NCI-H128 (cell line): ENCODE results near the gene MFSD2A.
A peak's percentile ranks its signal among the peaks of the same experiment; 100 is the strongest.
"Not testable (repeated sequence)": the region's sequence is repeated elsewhere in the genome, so short reads cannot be mapped to it uniquely, and the experiment has no call there.

Source experiments
- DNase-seq: peaks from one replicate; lab custom pipeline; 2025; ENCODE audit not compliant: unreplicated experiment; lab: John Stamatoyannopoulos, UW

MFSD2A gene

DNA sequence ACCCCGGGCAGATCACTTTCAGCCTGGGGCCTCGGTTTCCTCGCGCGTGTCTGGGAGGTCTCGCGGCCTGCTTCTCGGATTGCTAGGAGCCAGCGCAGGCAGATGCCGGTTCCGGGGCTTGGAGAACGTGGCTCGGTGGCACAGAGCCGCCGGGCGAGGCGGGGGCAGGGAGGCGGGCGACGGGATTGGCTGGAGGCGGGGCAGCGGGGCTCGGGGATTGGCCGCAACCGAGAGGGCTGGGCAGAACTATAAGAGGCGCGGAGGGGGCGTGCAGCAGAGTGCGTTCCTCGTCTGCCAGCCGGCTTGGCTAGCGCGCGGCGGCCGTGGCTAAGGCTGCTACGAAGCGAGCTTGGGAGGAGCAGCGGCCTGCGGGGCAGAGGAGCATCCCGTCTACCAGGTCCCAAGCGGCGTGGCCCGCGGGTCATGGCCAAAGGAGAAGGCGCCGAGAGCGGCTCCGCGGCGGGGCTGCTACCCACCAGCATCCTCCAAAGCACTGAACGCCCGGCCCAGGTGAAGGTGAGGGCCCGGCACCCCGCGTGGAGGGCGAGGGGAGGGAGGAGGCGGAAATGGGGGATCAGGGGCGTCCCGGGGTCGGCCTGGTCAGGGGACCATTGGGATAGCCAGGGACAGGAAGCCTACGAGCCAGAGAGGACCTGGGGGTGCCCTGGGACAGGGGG lies at the start of gene MFSD2A:
MFSD2A (plus strand) TSS at position 276 of the 677 bp plus-strand sequence; CDS start at position 424, 148 bp downstream.
- peak; percentile 95 for DNase-seq

DNA sequence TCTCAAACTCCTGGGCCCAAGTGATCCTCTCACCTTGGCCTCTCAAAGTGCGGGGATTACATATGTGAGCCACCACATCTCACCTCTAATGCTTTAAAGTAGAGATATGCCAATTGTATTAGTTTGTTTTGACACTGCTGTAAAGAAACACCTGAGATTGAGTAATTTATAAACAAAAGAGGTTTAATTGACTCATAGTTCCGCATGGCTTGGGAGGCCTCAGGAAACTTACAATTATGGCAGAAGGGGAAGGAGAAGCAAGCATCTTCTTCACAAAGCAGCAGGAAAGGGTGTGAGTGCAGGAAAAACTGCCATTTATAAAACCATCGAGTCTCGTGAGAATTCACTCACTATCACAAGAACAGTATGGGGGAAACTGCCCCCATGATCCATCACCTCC lies 49.8 kb upstream of the MFSD2A start:
- DNase-seq, result no peak

DNA sequence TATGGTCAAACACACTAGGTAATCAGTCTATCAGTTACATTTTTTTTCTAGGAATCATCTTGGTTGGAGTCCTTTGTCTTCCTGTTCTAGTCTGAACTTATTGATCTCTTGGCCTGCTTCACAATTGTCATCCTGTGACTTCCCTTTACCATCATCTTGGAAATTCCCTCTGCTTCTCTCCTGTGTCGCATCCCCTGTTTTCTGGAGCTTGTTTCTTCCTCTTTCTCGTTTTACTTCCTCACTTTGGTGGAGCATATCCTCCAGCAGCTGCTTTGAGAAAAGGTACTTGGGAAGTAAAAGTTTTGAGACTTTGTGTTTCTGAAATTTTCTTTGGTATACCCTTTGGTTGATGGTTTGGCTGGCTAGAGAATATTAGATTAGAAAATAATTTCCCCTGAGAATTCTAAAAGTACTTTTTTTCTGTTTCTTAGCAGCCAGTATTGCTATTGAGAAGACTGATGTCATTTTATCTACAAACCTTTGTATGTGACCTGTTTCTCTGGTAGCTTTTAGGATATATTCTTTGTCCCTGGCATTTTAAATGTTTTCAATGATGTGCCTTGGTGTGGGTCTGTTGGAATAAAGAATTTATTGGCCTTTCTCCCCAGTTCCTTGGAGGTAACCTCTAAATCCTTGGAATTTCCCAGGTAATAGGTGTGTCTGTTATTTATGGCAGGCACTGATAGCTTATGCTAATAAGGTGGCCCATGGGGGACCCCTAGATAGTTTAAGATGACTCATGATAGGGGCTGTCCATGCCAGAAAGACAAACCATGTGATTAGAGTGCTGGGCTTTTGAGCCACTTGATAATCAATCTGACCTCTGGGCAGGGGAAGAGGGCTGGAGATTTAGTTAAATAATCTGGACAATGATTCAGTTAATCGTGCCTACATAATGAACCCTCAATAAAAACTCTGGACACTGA lies 47.2 kb upstream of the MFSD2A start:
- no peak for DNase-seq

DNA sequence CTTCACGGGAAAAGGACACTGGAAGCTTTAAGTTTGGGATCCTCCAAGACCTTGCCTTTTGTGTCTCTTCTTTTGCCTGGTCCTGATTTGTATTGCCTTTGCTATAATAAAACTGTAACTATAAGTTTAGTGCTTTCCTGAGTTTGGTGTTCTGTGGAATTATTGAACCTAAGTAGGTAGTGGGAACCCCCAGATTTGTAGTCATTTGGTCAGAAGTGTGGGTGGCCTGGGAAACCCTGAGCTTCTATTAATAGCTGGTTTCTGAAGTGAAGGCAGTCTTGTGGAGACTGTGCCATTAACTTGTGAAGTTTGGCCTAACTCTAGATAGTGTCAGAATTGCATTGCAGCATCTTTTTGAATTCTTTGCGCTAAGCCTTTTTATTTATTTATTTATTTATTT lies 46.4 kb upstream of the MFSD2A start:
- no peak for DNase-seq

DNA sequence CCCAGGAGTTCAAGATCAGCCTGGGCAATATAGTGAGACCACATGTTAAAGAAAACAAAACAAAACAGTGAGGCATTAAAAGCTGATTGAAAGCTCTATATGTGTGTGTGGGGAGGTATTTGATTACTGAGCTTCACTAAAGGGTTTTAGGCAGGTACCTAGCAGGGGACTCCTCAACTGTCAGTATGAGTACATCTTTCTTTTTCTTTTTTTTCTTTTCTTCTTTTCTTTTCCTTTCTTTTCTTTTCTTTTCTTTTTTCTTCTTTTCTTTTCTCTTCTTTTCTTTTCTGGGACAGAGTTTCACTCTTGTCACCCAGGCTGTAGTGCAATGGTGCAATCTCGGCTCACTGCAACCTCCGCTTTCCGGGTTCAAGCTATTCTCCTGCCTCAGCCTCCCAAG lies 44.7 kb upstream of the MFSD2A start:
- DNase-seq, result no peak

DNA sequence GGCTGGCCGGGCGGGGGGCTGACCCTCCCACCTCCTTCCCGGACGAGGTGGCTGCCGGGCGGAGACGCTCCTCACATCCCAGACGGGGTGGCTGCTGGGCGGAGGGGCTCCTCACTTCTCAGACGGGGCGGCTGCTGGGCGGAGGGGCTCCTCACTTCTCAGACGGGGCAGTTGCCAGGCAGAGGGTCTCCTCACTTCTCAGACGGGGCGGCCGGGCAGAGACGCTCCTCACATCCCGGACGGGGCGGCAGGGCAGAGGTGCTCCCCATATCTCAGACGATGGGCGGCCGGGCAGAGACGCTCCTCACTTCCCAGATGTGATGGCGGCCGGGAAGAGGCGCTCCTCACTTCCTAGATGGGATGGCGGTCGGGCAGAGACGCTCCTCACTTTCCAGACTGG lies 41.8 kb upstream of the MFSD2A start:
- not testable (repeated sequence) for DNase-seq

DNA sequence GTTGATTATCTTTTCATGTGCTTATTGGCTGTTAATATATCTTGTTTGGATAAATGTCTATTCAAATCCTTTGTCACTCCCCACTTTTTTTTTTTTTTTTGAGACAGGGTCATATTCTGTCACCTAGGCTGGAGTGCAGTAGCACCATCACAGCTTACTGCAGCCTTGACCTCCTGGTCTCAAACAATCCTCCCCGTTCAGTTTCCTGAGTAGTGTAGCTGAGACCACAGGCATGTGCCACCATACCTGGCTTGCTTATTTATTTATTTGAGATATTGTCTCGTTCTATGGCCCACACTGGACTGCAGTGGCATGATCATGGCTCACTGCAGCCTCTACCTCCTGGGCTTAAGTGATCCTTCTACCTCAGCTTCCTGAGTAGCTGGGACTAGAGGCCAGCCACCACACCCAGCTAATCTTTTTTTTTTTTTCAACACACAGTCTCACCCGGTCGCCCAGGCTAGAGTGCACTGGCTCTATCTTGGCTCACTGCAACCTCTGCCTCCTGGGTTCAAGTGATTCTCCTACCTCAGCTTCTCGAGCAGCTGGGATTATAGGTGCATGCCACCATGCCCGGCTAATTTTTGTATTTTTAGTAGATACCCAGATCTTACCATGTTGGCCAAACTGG lies 39.3 kb upstream of the MFSD2A start:
- no peak for DNase-seq

DNA sequence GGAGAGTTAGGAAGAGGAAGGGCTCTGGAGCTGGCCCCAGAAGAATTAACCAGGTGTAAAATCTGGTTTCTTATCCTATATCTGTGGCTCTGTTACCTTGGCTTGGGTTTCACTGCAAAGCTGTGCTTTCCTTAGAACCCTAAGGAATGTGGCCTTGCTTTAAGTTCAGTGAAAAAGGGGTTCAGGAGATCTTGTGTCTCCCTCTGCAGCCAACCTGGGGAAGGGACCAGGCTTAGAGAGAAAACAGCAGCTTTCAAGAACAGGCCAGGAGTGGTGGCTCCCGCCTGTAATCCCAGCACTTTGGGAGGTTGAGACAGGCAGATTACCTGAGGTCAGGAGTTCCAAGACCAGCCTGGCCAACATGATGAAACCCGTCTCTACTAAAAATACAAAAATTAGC lies 37.1 kb upstream of the MFSD2A start:
- DNase-seq, result no peak

DNA sequence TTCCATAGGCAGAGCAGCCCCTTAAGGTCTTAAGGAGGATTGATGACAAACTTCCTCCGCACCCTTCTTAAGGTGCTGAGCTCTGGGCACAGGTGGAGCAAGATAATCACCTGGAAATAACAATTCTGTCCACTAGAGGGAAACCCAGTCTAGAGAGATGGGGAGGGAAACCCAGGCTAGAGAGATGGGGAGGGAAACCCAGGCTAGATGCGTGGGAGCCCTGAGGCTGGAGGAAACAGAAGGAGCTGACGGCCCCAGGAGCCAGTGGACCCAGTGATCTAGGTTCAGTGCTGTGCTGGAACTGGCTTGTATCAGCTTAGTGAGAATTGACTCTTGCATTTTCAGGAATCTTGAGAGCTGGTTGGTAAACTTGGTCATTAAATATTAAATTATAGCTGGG lies 35.4 kb upstream of the MFSD2A start:
- peak; percentile 55 for DNase-seq

DNA sequence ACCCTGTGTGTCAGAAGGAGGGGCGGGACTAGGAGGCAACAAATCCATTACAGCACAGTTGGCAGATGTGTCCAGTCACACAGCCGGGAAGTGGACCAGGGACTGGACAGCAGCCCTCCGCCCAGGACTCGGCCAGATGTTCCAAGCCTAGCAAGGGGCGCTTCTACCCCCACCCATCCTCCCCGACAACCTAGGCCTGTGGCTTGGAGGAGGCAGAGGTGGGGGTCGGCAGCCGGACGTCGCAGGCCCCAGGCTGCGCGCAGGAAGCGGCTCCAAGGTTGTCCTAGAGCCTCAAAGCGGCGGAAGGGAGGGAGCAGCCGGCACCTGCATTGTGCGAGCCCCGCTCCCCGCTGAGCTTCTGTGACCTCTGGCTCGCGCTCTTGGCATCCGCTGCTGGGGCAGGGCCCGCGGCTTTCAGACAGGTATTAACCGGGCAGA lies 32.7 kb upstream of the MFSD2A start:
- DNase-seq, result no peak

DNA sequence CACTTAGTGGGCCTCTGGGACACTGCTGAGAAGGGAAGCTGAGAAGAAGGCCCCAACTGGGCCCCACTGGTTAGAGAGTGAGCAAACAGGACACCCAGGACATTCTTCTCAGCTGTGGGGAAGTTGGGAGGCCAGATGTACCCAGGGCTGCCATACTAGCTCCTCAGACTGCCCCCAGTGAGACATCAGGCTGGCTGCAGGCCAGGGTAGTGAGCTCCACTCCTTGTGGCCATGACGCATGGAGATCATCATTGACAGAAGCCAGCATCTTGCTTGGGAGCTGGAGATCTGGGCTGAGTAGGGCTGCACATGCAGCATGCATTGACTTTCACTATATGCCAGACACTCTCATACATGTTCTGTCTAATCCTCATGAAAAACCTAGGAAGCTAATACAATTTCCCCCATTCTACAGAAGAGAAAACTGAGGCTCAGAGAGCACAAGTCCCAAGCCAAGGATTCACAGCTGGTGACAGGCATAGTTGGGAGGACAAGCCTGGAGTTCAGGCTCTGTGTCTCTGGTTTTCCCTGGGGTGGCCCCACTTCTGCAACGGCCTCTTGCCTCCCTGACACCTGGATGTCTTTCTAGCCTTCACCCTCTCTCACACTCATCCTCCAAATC lies 29.1 kb upstream of the MFSD2A start:
- DNase-seq, result no peak

DNA sequence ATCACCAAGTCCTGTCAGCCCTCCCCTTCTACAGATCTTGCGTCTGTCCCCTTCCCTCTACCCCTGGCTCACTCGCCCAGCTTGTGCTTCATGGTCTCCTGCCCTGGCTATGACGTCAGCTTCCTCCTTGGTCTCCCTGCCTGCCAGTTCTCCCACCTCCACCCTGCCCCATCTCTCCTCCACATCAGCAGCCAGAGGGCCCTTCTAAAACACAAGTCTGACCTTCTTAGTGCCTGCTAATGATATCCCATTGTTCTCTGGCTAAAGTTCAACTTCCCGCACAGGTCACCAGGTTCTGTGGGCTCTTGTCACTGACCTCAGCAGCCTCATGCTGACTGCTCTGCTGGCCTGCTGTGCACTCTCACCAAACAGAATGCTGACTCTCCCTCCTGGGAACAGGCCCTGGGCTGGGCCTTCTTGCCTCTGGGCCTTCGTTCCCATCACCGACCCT lies 28.6 kb upstream of the MFSD2A start:
- DNase-seq, result no peak

DNA sequence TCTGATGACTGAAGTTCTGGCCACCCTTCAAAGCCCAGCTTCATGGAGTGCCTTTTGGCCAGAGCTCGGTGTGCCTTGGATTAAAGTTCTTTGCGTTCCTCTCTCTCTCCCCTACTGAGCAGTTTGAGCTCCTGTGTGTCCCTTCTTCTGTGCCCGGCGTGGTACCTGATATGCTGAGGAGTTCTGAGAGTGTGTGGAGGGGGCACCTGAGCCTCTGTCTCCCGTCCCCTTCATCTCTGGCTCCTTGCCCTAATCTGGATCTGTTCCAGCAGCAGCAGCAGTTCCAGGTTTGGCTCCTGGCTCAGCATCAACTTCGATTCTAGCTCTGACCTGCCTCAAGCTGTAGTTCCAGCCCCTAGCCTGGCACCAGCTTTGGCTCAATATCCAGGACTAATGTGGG lies 28.1 kb upstream of the MFSD2A start:
- DNase-seq, result no peak

DNA sequence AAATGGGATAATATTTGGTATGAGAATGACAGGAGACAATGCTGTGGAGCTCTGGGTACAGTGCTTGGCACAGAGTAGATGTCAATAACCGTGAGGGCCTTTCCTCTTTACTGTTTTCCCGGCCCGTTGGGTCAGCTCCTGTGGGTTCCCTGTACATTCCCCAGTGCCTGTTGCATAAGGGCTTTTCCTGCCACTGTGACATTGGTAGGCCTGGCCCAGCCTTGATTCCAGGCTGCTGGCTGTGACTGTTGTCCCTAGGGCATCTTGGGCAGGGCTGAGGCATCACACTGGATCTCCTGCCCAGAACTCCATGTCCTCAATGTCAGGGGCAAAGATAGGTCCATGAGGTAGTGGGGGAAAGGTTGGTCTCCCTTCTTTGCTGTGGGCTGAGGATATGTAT lies 27.4 kb upstream of the MFSD2A start:
- DNase-seq, result no peak

DNA sequence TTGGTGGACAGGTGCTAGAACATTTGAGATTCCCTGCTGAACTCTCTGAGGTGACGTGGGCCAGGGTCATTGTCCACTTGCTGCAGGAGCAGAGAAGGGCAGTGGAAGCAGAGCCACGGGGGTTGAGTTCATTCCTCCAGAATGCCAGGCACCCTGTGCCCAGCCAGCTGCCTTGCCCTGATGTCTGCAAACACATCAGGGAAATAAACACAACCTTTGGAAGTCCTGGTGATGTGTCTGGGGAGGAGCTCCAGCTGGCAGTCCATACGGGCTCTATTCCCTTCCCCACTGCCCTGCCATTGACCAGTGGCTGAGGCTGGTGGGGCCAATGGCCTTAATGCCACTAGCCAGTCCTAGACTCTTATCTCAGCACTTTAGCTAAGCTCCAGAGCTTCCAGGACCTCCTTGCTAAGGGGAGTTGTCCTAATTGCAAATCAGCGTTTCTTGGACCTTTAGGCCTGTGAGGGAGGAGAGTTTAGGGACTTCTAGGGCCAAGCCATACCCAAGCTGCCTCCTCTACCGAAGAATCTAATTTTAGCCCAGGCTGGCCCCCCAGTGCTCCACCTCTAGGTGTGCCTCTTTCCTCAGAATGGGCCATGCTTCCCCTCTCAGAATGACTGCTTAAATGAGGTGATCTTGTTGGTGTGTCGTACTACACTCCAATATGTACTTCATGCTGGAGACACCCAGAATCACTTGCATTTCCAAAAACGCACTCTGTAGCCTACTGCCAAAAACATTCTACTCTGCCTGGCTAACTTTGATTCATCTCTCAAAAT lies 25.9 kb upstream of the MFSD2A start:
- no peak for DNase-seq

DNA sequence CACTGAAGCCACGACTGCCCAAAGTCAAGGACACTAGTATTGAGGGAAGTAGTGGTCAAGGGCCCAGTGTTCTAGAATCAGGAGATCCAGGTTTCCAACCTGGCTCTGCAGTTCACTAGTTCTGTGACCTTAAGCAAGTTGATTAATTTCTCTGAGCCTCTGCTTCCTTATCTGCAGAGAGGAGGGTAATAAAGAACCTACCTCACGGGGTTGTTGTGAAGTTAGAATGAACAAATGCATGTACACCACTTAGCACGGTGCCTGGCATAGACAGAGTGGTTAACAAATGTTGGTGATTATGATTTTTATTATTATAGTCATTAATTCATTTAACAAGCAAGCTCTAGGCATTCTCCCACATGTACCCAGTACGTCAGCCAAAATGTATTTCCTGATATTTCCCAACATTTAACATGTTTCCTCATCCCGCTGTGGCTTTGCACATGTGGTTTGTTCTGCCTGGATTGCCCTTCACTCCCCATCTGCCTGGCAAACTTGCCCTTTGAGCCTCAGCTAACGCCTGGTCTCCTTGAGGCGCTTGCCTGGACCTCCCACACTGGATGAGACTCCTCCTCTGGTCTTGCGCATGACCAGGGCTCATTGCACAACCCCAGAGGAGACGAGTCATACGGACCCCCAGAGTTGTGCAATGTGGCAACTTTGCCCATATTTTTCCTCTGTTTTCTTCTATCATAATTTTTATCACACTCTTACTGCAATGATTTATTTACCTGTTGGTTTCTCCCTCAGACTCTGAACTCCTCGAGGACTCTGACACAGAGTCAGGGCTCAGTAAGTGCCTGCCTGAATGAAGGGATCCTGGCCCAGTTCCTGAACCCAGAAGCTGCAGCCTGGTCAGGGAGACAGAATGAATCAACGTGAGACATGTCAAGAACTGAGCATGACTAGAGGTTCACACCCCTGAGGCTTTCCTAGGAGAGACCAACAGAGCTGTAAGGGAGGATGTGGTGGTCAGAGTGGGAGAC lies 20.7 kb upstream of the MFSD2A start:
- no peak for DNase-seq

DNA sequence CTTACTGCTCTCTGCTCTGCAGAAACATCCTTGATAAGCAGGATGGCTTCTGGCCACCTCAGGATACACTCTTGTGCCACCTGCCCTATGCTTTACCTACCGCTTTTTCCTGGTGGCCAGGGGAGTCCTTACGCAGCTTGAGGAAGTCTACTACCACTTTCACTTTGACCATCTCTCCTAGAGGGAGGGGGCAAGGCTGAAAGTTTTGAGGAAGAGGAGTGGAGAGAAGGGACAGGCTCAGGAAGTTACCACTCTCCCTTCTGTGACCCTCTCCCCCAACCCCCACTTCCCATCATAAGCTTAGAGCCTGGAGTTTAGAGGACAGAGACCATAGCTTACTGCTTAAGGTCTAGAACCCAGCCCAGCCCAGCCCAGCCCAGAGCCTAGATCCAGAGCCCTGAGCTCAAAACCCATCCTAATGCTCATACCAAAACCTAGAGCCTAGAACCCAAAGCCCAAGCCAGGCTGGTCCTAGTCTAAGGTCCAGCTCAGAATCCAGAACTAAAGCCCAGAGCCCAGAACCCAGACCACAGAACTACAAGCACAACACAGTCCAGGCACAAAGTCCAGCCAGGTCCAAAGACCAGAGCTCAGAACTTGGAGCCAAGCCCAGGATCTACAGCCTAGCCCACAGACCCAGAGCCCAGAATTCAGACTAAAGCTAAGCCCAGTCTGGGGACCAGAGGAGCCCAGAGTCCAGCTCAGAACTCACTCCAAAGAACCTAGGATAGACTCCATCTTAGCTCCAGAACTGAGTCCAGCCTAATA lies 18.0 kb upstream of the MFSD2A start:
- DNase-seq, result no peak

DNA sequence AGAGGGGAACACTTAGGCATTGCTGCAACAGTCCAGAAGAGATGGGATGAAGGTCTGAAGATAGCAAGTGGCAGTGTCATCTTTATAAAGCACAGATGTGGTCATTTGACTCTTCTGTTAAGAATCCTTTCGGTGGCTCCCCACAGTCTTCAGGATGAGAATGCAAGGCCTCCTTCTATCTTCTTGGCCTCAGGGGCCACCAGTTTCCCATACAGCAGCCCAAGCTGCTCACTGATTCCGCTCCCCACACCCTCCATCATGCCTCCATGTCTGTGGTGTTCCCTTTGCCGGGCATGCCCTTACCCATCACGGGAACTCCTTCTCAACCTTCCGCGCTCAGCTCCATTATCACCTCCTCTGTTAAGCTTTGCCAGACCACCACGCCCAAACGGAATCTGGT lies 16.1 kb upstream of the MFSD2A start:
- DNase-seq, result no peak

DNA sequence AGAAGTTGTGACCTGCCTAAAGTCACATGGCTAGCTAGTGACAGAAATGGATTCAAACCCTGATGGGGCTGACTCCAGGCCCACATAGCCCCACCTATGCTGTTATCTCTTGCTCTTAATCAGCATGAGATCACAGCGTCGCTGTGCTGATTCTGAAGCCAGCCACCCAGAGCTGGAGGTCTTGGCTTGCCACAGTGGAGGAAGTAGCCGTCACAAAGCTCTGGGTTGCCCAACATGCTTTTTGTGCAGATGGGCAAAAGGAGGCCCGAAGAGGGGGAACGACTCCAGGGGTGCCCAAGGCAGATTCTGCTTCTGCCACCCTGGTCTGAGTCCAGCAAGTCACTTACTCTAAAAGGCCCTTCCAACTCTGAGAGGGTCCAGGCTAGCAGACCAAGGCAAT lies 14.7 kb upstream of the MFSD2A start:
- DNase-seq, result no peak
